KMS-11 (cell line): ENCODE data around the gene CHST13.

ENCODE experiments used
- H2AFZ ChIP-seq: fragments of 200-600 bp; sonication (generic); 2 replicates; pipeline ENCODE4 v1.6.1; 2016; ENCODE audit warnings: antibody characterized with exemption, mixed run types, low read depth
- H3K27ac ChIP-seq: fragments of 200-600 bp; sonication (generic); 2 replicates; pipeline ENCODE4 v1.6.1; 2016; ENCODE audit warnings: mild to moderate bottlenecking, mixed run types
- H3K27me3 ChIP-seq: fragments of 200-600 bp; sonication (generic); 2 replicates; pipeline ENCODE4 v1.6.1; 2017; ENCODE audit warnings: mild to moderate bottlenecking, low read depth, mixed run types, moderate library complexity; ENCODE audit not compliant: insufficient read depth
- H3K36me3 ChIP-seq: fragments of 200-600 bp; sonication (generic); 2 replicates; pipeline ENCODE4 v1.6.1; 2017; ENCODE audit warnings: mild to moderate bottlenecking, mixed run types; ENCODE audit not compliant: insufficient read depth
- H3K4me1 ChIP-seq: fragments of 200-600 bp; sonication (generic); 2 replicates; pipeline ENCODE4 v1.6.1; 2016; ENCODE audit warnings: mild to moderate bottlenecking, low read depth, mixed run types; ENCODE audit not compliant: poor library complexity, severe bottlenecking
- H3K4me2 ChIP-seq: fragments of 200-600 bp; sonication (generic); 2 replicates; pipeline ENCODE4 v1.7.0; 2016; ENCODE audit warnings: mild to moderate bottlenecking, mixed run types
- H3K4me3 ChIP-seq: fragments of 200-600 bp; sonication (generic); IDR thresholded peaks from 2 replicates; pipeline ENCODE4 v1.6.1; 2017; ENCODE audit warnings: low read depth, low read length, mixed read lengths; ENCODE audit not compliant: insufficient read depth
- H3K79me2 ChIP-seq: fragments of 200-600 bp; sonication (generic); 2 replicates; pipeline ENCODE4 v1.6.1; 2016; ENCODE audit warnings: low read depth, mixed run types; ENCODE audit not compliant: insufficient read depth
- H3K9ac ChIP-seq: fragments of 200-600 bp; sonication (generic); 2 replicates; pipeline ENCODE4 v1.6.1; 2016; ENCODE audit warnings: mild to moderate bottlenecking, mixed run types
- H4K20me1 ChIP-seq: fragments of 200-600 bp; sonication (generic); 2 replicates; pipeline ENCODE4 v1.6.1; 2016; ENCODE audit warnings: mild to moderate bottlenecking, mixed run types; ENCODE audit not compliant: insufficient read depth
- CTCF ChIP-seq: fragments of 200-600 bp; sonication (generic); conservative IDR thresholded peaks from 2 replicates; pipeline ENCODE4 v1.6.1; 2017; ENCODE audit warnings: low read depth, mild to moderate bottlenecking, antibody characterized with exemption, low read length, moderate library complexity, mixed read lengths

The CHST13 gene

GRCh38 chr3:126502656-126503055, 21.3 kb upstream of the CHST13 start:
- Histone ChIP-seq H3K27me3 (no peaks in the 10 kb centered on the region), H3K79me2 (no peaks in the 10 kb centered on the region), H3K36me3 (no peaks in the 10 kb centered on the region), H3K4me2 (no peak overlapping the region), H3K4me1 (no peaks in the 10 kb centered on the region), H3K4me3 (no peak overlapping the region), H3K27ac (no peak overlapping the region), H3K9ac (no peak overlapping the region), H2AFZ (no peak overlapping the region), H4K20me1 (no peaks in the 10 kb centered on the region)
- TF ChIP-seq CTCF = no peak

- Histone ChIP-seq H4K20me1 (no peaks in the 10 kb centered on the region), H2AFZ (no peak overlapping the region), H3K9ac (no peak overlapping the region), H3K27ac (no peak overlapping the region), H3K4me1 (no peaks in the 10 kb centered on the region), H3K36me3 (no peaks in the 10 kb centered on the region), H3K4me2 (no peak overlapping the region), H3K27me3 (no peaks in the 10 kb centered on the region), H3K79me2 (no peaks in the 10 kb centered on the region), H3K4me3 (no peak overlapping the region)
- TF ChIP-seq CTCF = no peak
Observed at GRCh38 chr3:126503701-126504100, 20.3 kb upstream of the CHST13 start.

GRCh38 chr3:126507886-126508285, 16.1 kb upstream of the CHST13 start:
- H3K9ac ChIP-seq = no peak overlapping the region
- no peak overlapping the region for H3K4me2 ChIP-seq
- no peaks in the 10 kb centered on the region for H3K79me2 ChIP-seq
- no peaks in the 10 kb centered on the region for H4K20me1 ChIP-seq
- no peak overlapping the region for H2AFZ ChIP-seq
- TF ChIP-seq CTCF = no peak
- no peaks in the 10 kb centered on the region for H3K36me3 ChIP-seq
- H3K4me1 ChIP-seq = no peaks in the 10 kb centered on the region
- no peak overlapping the region for H3K27ac ChIP-seq
- no peaks in the 10 kb centered on the region for H3K27me3 ChIP-seq
- no peak overlapping the region for H3K4me3 ChIP-seq

- Histone ChIP-seq H3K4me3 (no peak overlapping the region), H3K79me2 (no peaks in the 10 kb centered on the region), H2AFZ (no peak overlapping the region), H3K36me3 (no peaks in the 10 kb centered on the region), H3K27ac (no peak overlapping the region), H3K27me3 (no peaks in the 10 kb centered on the region), H3K9ac (no peak overlapping the region), H3K4me1 (no peaks in the 10 kb centered on the region), H4K20me1 (no peaks in the 10 kb centered on the region), H3K4me2 (no peak overlapping the region)
- no peak for TF ChIP-seq CTCF
Observed at GRCh38 chr3:126508564-126508964, 15.4 kb upstream of the CHST13 start.
